GM12892 (cell line): ENCODE data around the gene ZNF213.

ENCODE experiments used
- POLR2A ChIP-seq: IDR thresholded peaks from 2 replicates; pipeline ENCODE4 v1.6.1; 2011; ENCODE audit warnings: low read depth, low read length, control low read depth
- POLR2AphosphoS5 ChIP-seq: IDR thresholded peaks from 2 replicates; pipeline ENCODE4 v1.6.1; 2011; ENCODE audit warnings: low read depth, low read length, control low read depth

- TF ChIP-seq POLR2A: no peak
- TF ChIP-seq POLR2AphosphoS5: no peak
Measured at GRCh38 chr16:3142770-3143169, 7.9 kb downstream of the ZNF213 start.
